Neuronal stem cell (in vitro differentiated cells): ENCODE data around the gene OR52B2.

Experiments used
- DNase-seq: peaks from one replicate; pipeline ENCODE4 v3.0.0-alpha.2; 2013; ENCODE audit warnings: low spot score
- H2AFZ ChIP-seq: one replicate; pipeline ENCODE4 v1.6.1; 2013; ENCODE audit warnings: mild to moderate bottlenecking, low read length, inconsistent platforms
- H2AK5ac ChIP-seq: 2 replicates; pipeline ENCODE4 v1.6.1; 2013; ENCODE audit warnings: low read depth, mild to moderate bottlenecking, inconsistent platforms, low read length, moderate library complexity, mixed read lengths
- H2BK120ac ChIP-seq: 2 replicates; pipeline ENCODE4 v1.6.1; 2013; ENCODE audit warnings: low read depth, mild to moderate bottlenecking, inconsistent platforms, low read length, moderate library complexity, mixed read lengths
- H2BK12ac ChIP-seq: one replicate; pipeline ENCODE4 v1.6.1; 2013; ENCODE audit warnings: low read length, inconsistent platforms
- H2BK15ac ChIP-seq: 2 replicates; pipeline ENCODE4 v1.6.1; 2013; ENCODE audit warnings: mild to moderate bottlenecking, low read length, inconsistent platforms, mixed read lengths
- H2BK5ac ChIP-seq: one replicate; pipeline ENCODE4 v1.6.1; 2013; ENCODE audit warnings: inconsistent platforms, mild to moderate bottlenecking, low read length, moderate library complexity
- H3K14ac ChIP-seq: one replicate; pipeline ENCODE4 v1.6.1; 2013; ENCODE audit warnings: low read length, inconsistent platforms
- H3K18ac ChIP-seq: 2 replicates; pipeline ENCODE4 v1.6.1; 2013; ENCODE audit warnings: low read length, inconsistent platforms
- H3K23ac ChIP-seq: 2 replicates; pipeline ENCODE4 v1.6.1; 2013; ENCODE audit warnings: low read depth, mild to moderate bottlenecking, mixed read lengths, low read length, inconsistent platforms; ENCODE audit not compliant: poor library complexity
- H3K27ac ChIP-seq: replicated peaks from 3 replicates; pipeline ENCODE4 v1.5.1; 2013; ENCODE audit warnings: low read length, inconsistent platforms
- H3K27me3 ChIP-seq, 3 experiments: 2 replicates each; pipeline ENCODE4 v1.6.1; 2013; ENCODE audit warnings: low read length in 3 of 3, mild to moderate bottlenecking in 2 of 3, inconsistent platforms in 1 of 3, low read depth in 1 of 3, mixed read lengths in 1 of 3, moderate library complexity in 1 of 3; ENCODE audit not compliant: control insufficient read depth in 3 of 3, insufficient read depth in 3 of 3
- H3K36me3 ChIP-seq, 2 donors: replicated peaks in 1 of 2; 2 replicates each; pipeline ENCODE4 v1.6.1; 2013; ENCODE audit warnings: low read length in 2 of 2; ENCODE audit not compliant: control insufficient read depth in 2 of 2, insufficient read depth in 2 of 2
- H3K4ac ChIP-seq: 2 replicates; pipeline ENCODE4 v1.6.1; 2013; ENCODE audit warnings: inconsistent platforms, mild to moderate bottlenecking, low read length, moderate library complexity
- H3K4me1 ChIP-seq, 2 donors: 1 replicate in 1 of 2; 2 replicates in 1 of 2; pipeline ENCODE4 v1.6.1; 2013; ENCODE audit warnings: low read length in 2 of 2, low read depth in 1 of 2; ENCODE audit not compliant: control insufficient read depth in 2 of 2, insufficient read depth in 1 of 2
- H3K4me2 ChIP-seq: one replicate; pipeline ENCODE4 v1.6.1; 2013; ENCODE audit warnings: mild to moderate bottlenecking, low read length, inconsistent platforms; ENCODE audit not compliant: insufficient read depth, poor library complexity, severe bottlenecking
- H3K4me3 ChIP-seq, 2 donors: 2 replicates each; pipeline ENCODE4 v1.5.1; 2013; ENCODE audit warnings: low read length in 2 of 2, mild to moderate bottlenecking in 2 of 2, inconsistent platforms in 1 of 2, moderate library complexity in 1 of 2
- H3K79me1 ChIP-seq: one replicate; pipeline ENCODE4 v1.6.1; 2013; ENCODE audit warnings: low read depth, mild to moderate bottlenecking, inconsistent platforms, low read length, moderate library complexity
- H3K9ac ChIP-seq: one replicate; pipeline ENCODE4 v1.6.1; 2013; ENCODE audit warnings: mild to moderate bottlenecking, low read depth, low read length, inconsistent platforms; ENCODE audit not compliant: poor library complexity
- H3K9me3 ChIP-seq, 2 donors: replicated peaks in 1 of 2; 2 replicates each; pipeline versions ENCODE3 to v1.6.1; 2013; ENCODE audit warnings: low read length in 2 of 2, mild to moderate bottlenecking in 2 of 2, inconsistent platforms in 1 of 2, low read depth in 1 of 2, mixed read lengths in 1 of 2, moderate library complexity in 1 of 2; ENCODE audit not compliant: control insufficient read depth in 2 of 2, insufficient read depth in 1 of 2
- H4K8ac ChIP-seq: one replicate; pipeline ENCODE4 v1.6.1; 2013; ENCODE audit warnings: low read depth, mild to moderate bottlenecking, inconsistent platforms, low read length, moderate library complexity
- H4K91ac ChIP-seq: one replicate; pipeline ENCODE4 v1.6.1; 2013; ENCODE audit warnings: low read length, low read depth, mild to moderate bottlenecking, inconsistent platforms; ENCODE audit not compliant: poor library complexity
- WGBS, 2 donors: extraction: QIAGEN DNeasy Blood & Tissue Kit; methylation state at CpG; one replicate each; pipeline ENCODE4 v1.1.7; 2013; ENCODE audit warnings: missing lambda C conversion rate in 2 of 2, mixed read lengths in 1 of 2; ENCODE audit not compliant: insufficient read length in 2 of 2, insufficient replicate concordance in 1 of 2; ENCODE audit errors: extremely low coverage in 2 of 2; 5-methylcytosine and 5-hydroxymethylcytosine counted together

The OR52B2 gene

GRCh38 chr11:6196396-6196795 is 26.3 kb upstream of the OR52B2 start:
- no peak overlapping the region for H4K91ac ChIP-seq
- H3K9me3 ChIP-seq: no peaks in the 10 kb centered on the region
- no peak overlapping the region for H3K23ac ChIP-seq
- H2BK15ac ChIP-seq: no peak overlapping the region
- no peak overlapping the region for H3K18ac ChIP-seq
- H2BK5ac ChIP-seq: no peak overlapping the region
- no CpG with 5 or more reads among the region's 4 CpGs for WGBS, 2 donors
- no peak overlapping the region for H3K9ac ChIP-seq
- H3K4ac ChIP-seq: no peak overlapping the region
- no peaks in the 10 kb centered on the region for H3K79me1 ChIP-seq
- no peak overlapping the region for H2AFZ ChIP-seq
- no peak overlapping the region for H3K14ac ChIP-seq
- no peak overlapping the region for H4K8ac ChIP-seq
- no peak overlapping the region for H3K27ac ChIP-seq
- H2BK120ac ChIP-seq: no peak overlapping the region
- H2BK12ac ChIP-seq: no peak overlapping the region
- no peak for DNase-seq
- H3K4me1 ChIP-seq: peaks cover 0 to 2% of the 10 kb centered on the region in 2 donors
- no peak overlapping the region for H3K4me3 ChIP-seq
- H3K36me3 ChIP-seq: no peaks in the 10 kb centered on the region
- peaks cover 0 to 5% (median 0%) of the 10 kb centered on the region in 3 experiments for H3K27me3 ChIP-seq
- no peak overlapping the region for H3K4me2 ChIP-seq
- no peak overlapping the region for H2AK5ac ChIP-seq

DNA sequence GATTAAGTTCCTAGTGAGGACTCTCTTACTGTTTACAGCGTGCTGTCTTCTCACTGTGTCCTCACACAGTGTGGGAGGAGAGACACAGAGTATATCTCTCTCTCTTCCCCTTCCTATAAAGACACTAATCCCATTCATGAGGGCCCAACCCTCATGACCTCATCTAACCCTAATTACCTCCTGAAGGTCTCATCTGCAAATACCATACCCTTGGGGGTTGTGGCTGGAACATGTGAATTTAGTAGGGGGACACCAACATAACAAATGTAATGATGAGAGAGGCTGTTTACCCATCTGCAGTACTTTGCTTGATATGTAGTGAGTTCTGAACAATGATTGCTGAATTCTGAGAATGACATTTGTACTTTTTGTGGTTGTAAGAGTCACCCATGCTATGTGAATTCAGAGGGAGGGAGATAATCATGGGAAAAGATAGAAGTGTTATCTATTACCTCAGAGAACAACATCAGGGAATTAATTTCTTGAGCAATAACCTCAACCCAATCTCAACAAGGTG is 24.0 kb upstream of the OR52B2 start:
- Histone ChIP-seq H2AK5ac (no peak overlapping the region), H3K4ac (no peak overlapping the region), H2BK5ac (no peak overlapping the region), H3K27me3 (peaks cover 0 to 5% (median 0%) of the 10 kb centered on the region in 3 experiments), H3K36me3 (no peaks in the 10 kb centered on the region), H2BK120ac (no peak overlapping the region), H4K8ac (no peak overlapping the region), H3K79me1 (no peaks in the 10 kb centered on the region), H3K14ac (no peak overlapping the region), H3K4me3 (no peak overlapping the region), H2BK15ac (no peak overlapping the region), H3K9me3 (no peaks in the 10 kb centered on the region), H2BK12ac (no peak overlapping the region), H3K9ac (no peak overlapping the region), H2AFZ (no peak overlapping the region), H3K4me2 (no peak overlapping the region), H4K91ac (no peak overlapping the region), H3K27ac (no peak overlapping the region), H3K23ac (no peak overlapping the region), H3K4me1 (peaks cover 0 to 2% of the 10 kb centered on the region in 2 donors), H3K18ac (no peak overlapping the region)
- DNase-seq: no peak
- no CpG with 5 or more reads among the region's 1 CpG for WGBS, 2 donors

- Histone ChIP-seq H3K36me3 (no peaks in the 10 kb centered on the region), H3K18ac (no peak overlapping the region), H2AFZ (no peak overlapping the region), H3K23ac (no peak overlapping the region), H3K14ac (no peak overlapping the region), H3K4ac (no peak overlapping the region), H2BK120ac (no peak overlapping the region), H3K4me2 (no peak overlapping the region), H2BK12ac (no peak overlapping the region), H3K9ac (no peak overlapping the region), H2AK5ac (no peak overlapping the region), H2BK5ac (no peak overlapping the region), H3K79me1 (no peaks in the 10 kb centered on the region), H4K91ac (no peak overlapping the region), H3K4me3 (no peak overlapping the region), H3K4me1 (peaks cover 0 to 2% of the 10 kb centered on the region in 2 donors), H3K27ac (no peak overlapping the region), H3K27me3 (peaks cover 0 to 5% (median 0%) of the 10 kb centered on the region in 3 experiments), H3K9me3 (no peaks in the 10 kb centered on the region), H2BK15ac (no peak overlapping the region), H4K8ac (no peak overlapping the region)
- DNase-seq: no peak
Observed at GRCh38 chr11:6191742-6192141, 21.6 kb upstream of the OR52B2 start.

DNA sequence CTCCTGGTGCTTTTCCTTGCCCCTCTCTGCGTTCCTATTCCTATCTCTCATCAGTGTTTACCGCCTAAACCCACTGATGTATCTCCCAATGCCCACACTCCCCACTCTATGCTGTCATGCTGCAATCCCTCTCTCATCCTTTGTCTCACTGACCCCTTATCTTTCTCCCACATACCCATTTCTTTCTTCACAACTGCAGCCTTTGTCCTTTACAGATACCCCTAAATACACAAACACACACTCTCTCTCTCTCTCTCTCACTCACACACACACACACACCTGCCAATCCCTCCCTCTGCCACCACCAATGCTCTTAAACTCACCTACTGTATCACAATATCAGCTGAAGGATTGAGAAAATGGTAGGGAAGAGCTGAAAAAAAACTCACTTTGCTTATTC is 5.3 kb upstream of the OR52B2 start:
- H2AFZ ChIP-seq: no peak overlapping the region
- H3K27ac ChIP-seq: no peak overlapping the region
- DNase-seq: no peak
- no peak overlapping the region for H3K4me3 ChIP-seq
- no peaks in the 10 kb centered on the region for H3K9me3 ChIP-seq
- H3K9ac ChIP-seq: peak overlapping the region; percentile 73
- H3K36me3 ChIP-seq: no peaks in the 10 kb centered on the region
- H2BK5ac ChIP-seq: no peak overlapping the region
- H2BK120ac ChIP-seq: no peak overlapping the region
- H3K23ac ChIP-seq: no peak overlapping the region
- peaks cover 0 to 4% (median 0%) of the 10 kb centered on the region in 3 experiments for H3K27me3 ChIP-seq
- no peak overlapping the region for H2BK12ac ChIP-seq
- H3K79me1 ChIP-seq: no peaks in the 10 kb centered on the region
- peak overlapping the region; percentile 33 for H4K91ac ChIP-seq
- H3K14ac ChIP-seq: no peak overlapping the region
- no peak overlapping the region for H3K4ac ChIP-seq
- no peak overlapping the region for H2AK5ac ChIP-seq
- H4K8ac ChIP-seq: no peak overlapping the region
- no peak overlapping the region for H3K18ac ChIP-seq
- H2BK15ac ChIP-seq: no peak overlapping the region
- H3K4me2 ChIP-seq: no peak overlapping the region
- no peaks in the 10 kb centered on the region for H3K4me1 ChIP-seq
- no CpG with 5 or more reads among the region's 2 CpGs for WGBS, 2 donors
